HG02852 (cell line): Measurements from ENCODE around the gene KRIT1.
"Not testable (repeated sequence)": the region's sequence is repeated elsewhere in the genome, so short reads cannot be mapped to it uniquely, and the experiment has no call there.

ENCODE experiments used
- ATAC-seq: cut with Tn5 transposase; IDR thresholded peaks from one replicate; pipeline ENCODE4 v1.9.1; 2021; ENCODE audit warnings: mild to moderate bottlenecking, moderate library complexity; ENCODE audit not compliant: unreplicated experiment

KRIT1 gene

GRCh38 chr7:92245487-92246359 is at the start of gene KRIT1, which contains the start of gene ANKIB1:
TSS of gene KRIT1 (minus strand) at chr7:92245914. CDS start at chr7:92242135, 3,779 bp downstream.
TSS of gene ANKIB1 (plus strand) at chr7:92245974. CDS start at chr7:92294979, 49,005 bp downstream.
- peak; percentile 77 for ATAC-seq

GRCh38 chr7:92295391-92295790 is 49.7 kb upstream of the KRIT1 start:
- ATAC-seq = no peak

- no peak for ATAC-seq
These were observed 48.3 kb upstream of the KRIT1 start for GRCh38 chr7:92293896-92294590.

- ATAC-seq = no peak
These were observed 47.3 kb upstream of the KRIT1 start for GRCh38 chr7:92292981-92293380.

- ATAC-seq = peak; percentile 44
These were observed 43.6 kb upstream of the KRIT1 start for GRCh38 chr7:92289321-92289720.

GRCh38 chr7:92282930-92283329 is 37.2 kb upstream of the KRIT1 start:
- ATAC-seq = no peak

- no peak for ATAC-seq
These were observed 36.6 kb upstream of the KRIT1 start for GRCh38 chr7:92282221-92282814.

- no peak for ATAC-seq
These were observed 35.3 kb upstream of the KRIT1 start for GRCh38 chr7:92281031-92281430.

GRCh38 chr7:92279396-92280031 is 33.8 kb upstream of the KRIT1 start:
- ATAC-seq = no peak

- peak; percentile 93 for ATAC-seq
These were observed 30.7 kb upstream of the KRIT1 start for GRCh38 chr7:92276460-92276864.

GRCh38 chr7:92275327-92275726 is 29.6 kb upstream of the KRIT1 start:
- no peak for ATAC-seq

- ATAC-seq = no peak
These were observed 23.2 kb upstream of the KRIT1 start for GRCh38 chr7:92268921-92269320.

- ATAC-seq = no peak
These were observed 20.9 kb upstream of the KRIT1 start for GRCh38 chr7:92266415-92267241.

GRCh38 chr7:92260248-92260781 is 14.6 kb upstream of the KRIT1 start:
- no peak for ATAC-seq

GRCh38 chr7:92259610-92260247 is 14.0 kb upstream of the KRIT1 start:
- no peak for ATAC-seq

- no peak for ATAC-seq
These were observed 13.3 kb upstream of the KRIT1 start for GRCh38 chr7:92259062-92259461.

GRCh38 chr7:92255308-92255707 is 9.6 kb upstream of the KRIT1 start:
- ATAC-seq = no peak

GRCh38 chr7:92254800-92255199 is 9.1 kb upstream of the KRIT1 start:
- not testable (repeated sequence) for ATAC-seq

- ATAC-seq = no peak
These were observed 7.5 kb upstream of the KRIT1 start for GRCh38 chr7:92253251-92253650.
